Heart left ventricle (tissue), 13 donors: ENCODE data around the gene FYN.

ENCODE experiments used
- POLR2A ChIP-seq, 2 donors: fragments of 450-650 bp; IDR thresholded peaks; one replicate each; pipeline ENCODE4 v1.6.1; 2017; ENCODE audit warnings: antibody characterized with exemption in 2 of 2, mild to moderate bottlenecking in 2 of 2, moderate library complexity in 2 of 2
- TF ChIP-seq, protein P1 (sequence below), 12 donors: fragments of 200-600 bp; sonication (generic) in 4 of 12; IDR thresholded peaks; one replicate each; pipeline versions ENCODE4 v1.5.0 to v1.8.0; 2018 to 2022; ENCODE audit warnings: antibody characterized with exemption in 12 of 12, mild to moderate bottlenecking in 5 of 12
- donor health status: ischemic (EF 13 %, LVEDD 7.1; RV severe dilation, severe dysfunction).
- donor health status: DM: no; HTN: yes; CAD: no.
- donor health status: DM: no; HTN: no; CAD: no.
- donor health status: ischemic (EF 25% LVEDD 6.9; RV normal size, moderate dysfunction).
- donor health status: ischemic (EF 25% LVEDD 5.7; RV mildly dilated, moderate dysfunction).
- donor health status: ischemic (EF 35%, LVEDD 5.7; RV mildly dilated, moderate dysfunction).
- donor health status: nonischemic (EF 11% LVEDD 7.7; RV severe dilation, severe dysfunction).
- donor health status: DM: yes; HTN: yes; CAD: no.
- donor health status: PGD.
- donor health status: ischemic (EF 29% LVEDD 5.4; RV normal size, mild dysfunction).
- donor health status: nonischemic (EF 23%, LVEDD 6.1; RV moderate dilation, normal function).

GRCh38 chr6:111715321-111715720 is 157.9 kb downstream of the FYN start:
- TF ChIP-seq, protein P1, sequence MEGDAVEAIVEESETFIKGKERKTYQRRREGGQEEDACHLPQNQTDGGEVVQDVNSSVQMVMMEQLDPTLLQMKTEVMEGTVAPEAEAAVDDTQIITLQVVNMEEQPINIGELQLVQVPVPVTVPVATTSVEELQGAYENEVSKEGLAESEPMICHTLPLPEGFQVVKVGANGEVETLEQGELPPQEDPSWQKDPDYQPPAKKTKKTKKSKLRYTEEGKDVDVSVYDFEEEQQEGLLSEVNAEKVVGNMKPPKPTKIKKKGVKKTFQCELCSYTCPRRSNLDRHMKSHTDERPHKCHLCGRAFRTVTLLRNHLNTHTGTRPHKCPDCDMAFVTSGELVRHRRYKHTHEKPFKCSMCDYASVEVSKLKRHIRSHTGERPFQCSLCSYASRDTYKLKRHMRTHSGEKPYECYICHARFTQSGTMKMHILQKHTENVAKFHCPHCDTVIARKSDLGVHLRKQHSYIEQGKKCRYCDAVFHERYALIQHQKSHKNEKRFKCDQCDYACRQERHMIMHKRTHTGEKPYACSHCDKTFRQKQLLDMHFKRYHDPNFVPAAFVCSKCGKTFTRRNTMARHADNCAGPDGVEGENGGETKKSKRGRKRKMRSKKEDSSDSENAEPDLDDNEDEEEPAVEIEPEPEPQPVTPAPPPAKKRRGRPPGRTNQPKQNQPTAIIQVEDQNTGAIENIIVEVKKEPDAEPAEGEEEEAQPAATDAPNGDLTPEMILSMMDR (IDR thresholded peaks at IDR 0.05): no peak
- TF ChIP-seq POLR2A (IDR thresholded peaks at IDR 0.05): no peak
